Right renal pelvis (tissue), 4 donors: ENCODE measurements around the gene TMPRSS3. TPM values are rescaled to one million over a fixed set of nuclear protein-coding genes. Genes with fewer than 3 reads are reported as not detected.

Experiments used
- DNase-seq, 4 donors: peaks; one replicate each; pipeline ENCODE4 v3.0.0-alpha.2; 2013; ENCODE audit warnings: low read depth in 4 of 4, low spot score in 3 of 4, missing footprints in 1 of 4
- polyA plus RNA-seq, 4 donors: library from polyadenylated mRNA; unstranded; fragments of 120-200 nt; gene quantifications; one replicate each; pipeline ENCODE4 v1.2.1, GENCODE V29; 2013; ENCODE audit not compliant: insufficient read length in 4 of 4

The TMPRSS3 gene
- polyA plus RNA-seq, 4 donors = 2.2 to 2.6 (median 2.3) TPM

- no peak for DNase-seq
These were observed 33.2 kb upstream of the TMPRSS3 start for GRCh38 chr21:42429021-42429420.

GRCh38 chr21:42427809-42428419 lies 32.1 kb upstream of the TMPRSS3 start:
- DNase-seq = no peak

GRCh38 chr21:42426876-42427480 lies 31.1 kb upstream of the TMPRSS3 start:
- no peak for DNase-seq

- no peak for DNase-seq
These were observed 30.6 kb upstream of the TMPRSS3 start for GRCh38 chr21:42426424-42426823.

GRCh38 chr21:42425591-42425990 lies 29.7 kb upstream of the TMPRSS3 start:
- DNase-seq = no peak

- no peak for DNase-seq
These were observed 29.2 kb upstream of the TMPRSS3 start for GRCh38 chr21:42424914-42425541.

GRCh38 chr21:42423685-42424084 lies 27.8 kb upstream of the TMPRSS3 start:
- DNase-seq = no peak

GRCh38 chr21:42423197-42423675 lies 27.4 kb upstream of the TMPRSS3 start:
- DNase-seq = no peak

GRCh38 chr21:42421018-42421793 lies 25.4 kb upstream of the TMPRSS3 start:
- DNase-seq = no peak

GRCh38 chr21:42419845-42420244 lies 24.0 kb upstream of the TMPRSS3 start:
- no peak for DNase-seq

- no peak for DNase-seq
These were observed 23.0 kb upstream of the TMPRSS3 start for GRCh38 chr21:42418886-42419285.

- no peak for DNase-seq
These were observed 21.7 kb upstream of the TMPRSS3 start for GRCh38 chr21:42417533-42417932.

- no peak for DNase-seq
These were observed 19.3 kb upstream of the TMPRSS3 start for GRCh38 chr21:42414928-42415769.

GRCh38 chr21:42414553-42414927 lies 18.7 kb upstream of the TMPRSS3 start:
- no peak for DNase-seq

GRCh38 chr21:42414066-42414465 lies 18.2 kb upstream of the TMPRSS3 start:
- DNase-seq = no peak

GRCh38 chr21:42413500-42413899 lies 17.6 kb upstream of the TMPRSS3 start:
- no peak for DNase-seq

GRCh38 chr21:42413093-42413492 lies 17.2 kb upstream of the TMPRSS3 start:
- DNase-seq = no peak

- DNase-seq = no peak
These were observed 16.7 kb upstream of the TMPRSS3 start for GRCh38 chr21:42412636-42412933.

- no peak for DNase-seq
These were observed 16.2 kb upstream of the TMPRSS3 start for GRCh38 chr21:42411891-42412635.
